ENCODE data around the gene WEE1.

- TF ChIP-seq CTCF (IDR thresholded peaks at IDR 0.05) (no peak), EP300 (IDR thresholded peaks at IDR 0.05) (no peak), POLR2AphosphoS5 (IDR thresholded peaks at IDR 0.05) (no peak), POLR2A (IDR thresholded peaks at IDR 0.05) (no peak)
Observed at GRCh38 chr11:9616042-9616675, 42.7 kb downstream of the WEE1 start.

All from suprapubic skin (tissue), 4 donors.